HG03025 (cell line): ENCODE measurements around the gene GRIK2.

ENCODE experiments used
- ATAC-seq: cut with Tn5 transposase; IDR thresholded peaks from one replicate; pipeline ENCODE4 v1.9.1; 2021; ENCODE audit warnings: mild to moderate bottlenecking, moderate library complexity; ENCODE audit not compliant: unreplicated experiment, low FRiP score

Gene GRIK2

GRCh38 chr6:101451981-101452380 is 58.5 kb downstream of the GRIK2 start:
- no peak for ATAC-seq

- ATAC-seq: no peak
Observed at GRCh38 chr6:101453221-101453620, 59.7 kb downstream of the GRIK2 start.

- no peak for ATAC-seq
Observed at GRCh38 chr6:101454106-101454676, 60.7 kb downstream of the GRIK2 start.

DNA sequence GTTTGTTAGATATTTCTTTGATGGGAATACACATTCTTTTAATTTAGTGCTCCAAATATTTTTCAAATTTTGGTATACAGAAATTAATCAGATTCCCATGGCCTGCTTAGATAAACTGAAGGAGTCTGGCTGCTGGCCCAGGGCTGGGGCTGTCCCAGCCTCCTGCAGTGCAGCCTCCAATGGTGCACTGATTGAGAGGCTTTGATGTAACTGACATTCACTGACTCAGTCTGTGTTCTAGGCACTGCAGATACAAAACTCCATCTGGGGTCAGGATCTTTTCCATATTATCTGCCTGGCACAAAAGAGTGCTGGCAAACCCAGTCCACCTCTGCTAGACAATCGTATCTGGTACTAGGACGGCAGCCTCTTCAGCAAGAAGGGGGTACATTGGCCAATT is 64.8 kb downstream of the GRIK2 start:
- ATAC-seq: no peak

- ATAC-seq: no peak
Observed at GRCh38 chr6:101458826-101459225, 65.3 kb downstream of the GRIK2 start.

- ATAC-seq: no peak
Observed at GRCh38 chr6:101462576-101462975, 69.1 kb downstream of the GRIK2 start.

GRCh38 chr6:101465863-101466262 is 72.4 kb downstream of the GRIK2 start:
- ATAC-seq: no peak

- ATAC-seq: no peak
Observed at GRCh38 chr6:101477436-101477835, 83.9 kb downstream of the GRIK2 start.

DNA sequence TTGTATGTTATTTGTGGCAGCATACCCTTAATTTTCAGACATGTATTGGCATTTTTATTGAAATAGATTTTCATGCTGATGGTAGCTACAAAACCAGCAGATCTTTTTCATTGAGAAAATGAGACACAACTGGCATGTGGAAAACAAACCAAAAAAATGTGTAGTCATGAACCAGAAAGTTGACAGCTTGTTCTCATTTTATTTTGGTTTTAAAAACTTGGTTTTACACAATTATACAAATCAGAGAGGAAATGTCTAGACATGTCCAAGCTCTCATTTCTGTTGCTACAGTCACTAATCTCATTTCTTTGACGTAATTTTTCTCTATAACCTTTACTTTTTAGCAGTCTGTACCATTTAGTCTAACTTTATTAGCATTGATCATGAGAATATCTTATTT is 85.4 kb downstream of the GRIK2 start:
- ATAC-seq: no peak

DNA sequence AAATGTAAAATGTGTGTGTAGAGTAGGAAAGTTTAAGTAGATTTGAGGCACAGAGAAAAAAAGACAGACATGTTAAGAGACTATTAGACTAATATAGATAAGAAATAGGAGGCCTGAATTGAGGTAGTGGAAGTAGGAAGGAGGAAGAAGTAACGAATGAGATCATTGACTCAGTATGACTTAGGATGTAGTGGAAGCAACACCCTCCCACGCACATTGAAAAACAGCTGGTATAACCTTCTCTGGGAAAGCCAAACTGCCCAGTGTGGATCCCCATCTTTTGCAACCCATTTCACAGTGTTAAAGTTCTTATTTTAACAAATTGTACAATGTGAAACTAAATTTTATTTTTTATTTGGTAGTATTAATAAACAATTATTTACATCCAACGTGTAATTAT is 89.1 kb downstream of the GRIK2 start:
- no peak for ATAC-seq

- ATAC-seq: no peak
Observed at GRCh38 chr6:101484781-101485180, 91.3 kb downstream of the GRIK2 start.

DNA sequence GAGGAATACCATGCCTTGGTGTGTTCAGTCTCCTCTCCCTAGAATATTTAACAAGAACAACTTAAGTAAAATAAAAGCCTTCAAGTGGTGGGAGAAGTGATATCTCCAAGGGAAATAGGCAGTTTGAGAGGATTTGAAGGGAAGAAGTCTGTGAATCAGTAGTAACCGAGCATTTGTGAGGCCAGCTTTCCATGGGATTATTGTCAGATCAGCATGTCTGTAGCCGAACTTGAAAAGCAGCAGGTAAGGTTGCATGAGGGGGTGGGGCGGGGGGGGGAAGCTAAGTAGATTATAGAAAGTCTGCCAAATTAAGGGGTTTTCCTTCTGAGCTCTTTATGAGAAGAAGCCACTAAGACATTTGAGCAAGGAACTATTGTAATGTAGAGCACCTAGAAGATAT is 92.6 kb downstream of the GRIK2 start:
- ATAC-seq: no peak

GRCh38 chr6:101486726-101487125 is 93.2 kb downstream of the GRIK2 start:
- no peak for ATAC-seq

GRCh38 chr6:101489456-101489855 is 95.9 kb downstream of the GRIK2 start:
- ATAC-seq: no peak

DNA sequence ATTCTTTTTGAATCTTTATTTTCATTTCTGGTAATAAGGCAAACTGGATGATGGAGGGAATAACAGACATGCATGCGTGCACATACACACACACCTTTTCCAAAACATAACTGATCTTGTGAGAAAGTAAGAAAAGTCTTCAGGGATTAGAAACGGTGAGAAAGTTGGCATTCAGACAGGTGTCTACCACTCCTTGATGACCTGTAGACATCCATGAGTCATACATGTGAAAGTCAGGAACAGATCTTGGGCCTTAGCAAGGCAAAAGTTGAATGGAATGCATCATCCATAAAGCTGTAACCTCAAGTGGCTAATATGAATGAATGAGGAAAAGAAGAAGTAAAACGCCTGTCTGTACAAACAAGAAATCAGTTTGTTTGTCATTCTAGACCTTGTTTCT is 97.3 kb downstream of the GRIK2 start:
- ATAC-seq: no peak

DNA sequence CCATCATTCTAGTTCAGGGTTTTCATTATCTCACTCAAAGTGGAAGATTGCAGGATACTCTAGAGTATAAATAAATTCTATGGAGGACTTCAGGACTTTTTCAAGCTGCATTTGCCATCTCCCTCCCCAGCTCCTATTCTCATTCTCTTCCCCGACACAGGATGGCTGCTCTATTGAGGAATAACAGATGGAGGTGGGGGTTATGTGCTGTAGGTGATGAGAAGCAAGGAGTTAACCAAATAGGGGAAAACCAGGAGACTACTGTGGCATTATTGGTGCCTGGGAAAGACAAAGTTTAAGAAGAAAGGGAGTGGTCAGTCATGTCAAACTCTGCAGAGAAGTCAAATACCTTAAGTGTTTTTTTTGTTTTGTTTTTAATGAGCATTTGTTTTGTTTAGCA is 109.3 kb downstream of the GRIK2 start:
- ATAC-seq: no peak

DNA sequence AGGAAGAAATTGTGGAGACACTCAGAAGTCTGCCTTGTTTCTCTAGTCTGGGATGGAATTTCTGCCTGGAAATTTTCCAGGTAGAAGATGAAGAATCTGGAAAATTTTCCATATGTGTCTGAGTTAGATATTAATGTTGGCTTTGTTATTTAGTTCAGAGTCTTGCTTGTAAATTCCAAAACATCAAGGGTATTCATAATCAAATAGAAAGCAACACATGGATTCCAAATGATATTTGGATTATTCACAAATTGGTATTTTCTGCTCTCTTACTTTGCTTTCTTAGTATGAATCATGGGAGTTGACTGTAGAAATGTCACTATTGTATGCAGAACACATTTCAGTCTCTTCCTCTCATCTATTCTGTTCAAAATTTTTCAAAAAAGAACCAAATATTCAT is 116.0 kb downstream of the GRIK2 start:
- ATAC-seq: no peak

DNA sequence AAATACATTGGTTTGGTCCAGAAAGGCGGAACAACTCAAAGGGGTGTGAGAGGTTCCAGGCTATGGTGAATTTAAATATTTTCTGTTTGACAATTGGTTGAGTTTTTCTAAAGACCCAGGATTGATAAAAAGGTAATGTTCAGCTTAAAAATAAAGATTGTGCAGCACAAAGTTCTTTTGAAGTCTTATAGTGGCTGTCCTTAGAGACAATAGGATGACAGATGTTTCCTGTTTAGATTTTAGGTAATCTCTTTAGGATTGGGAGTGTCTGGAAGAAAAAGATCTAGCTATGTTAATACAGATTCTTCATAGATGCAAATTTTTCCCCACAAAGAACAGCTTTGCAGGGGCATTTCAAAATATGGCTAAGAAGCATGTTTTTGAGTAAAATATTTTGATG is 119.7 kb downstream of the GRIK2 start:
- no peak for ATAC-seq

- ATAC-seq: no peak
Observed at GRCh38 chr6:101516578-101516977, 123.1 kb downstream of the GRIK2 start.

GRCh38 chr6:101517632-101518031 is 124.1 kb downstream of the GRIK2 start:
- no peak for ATAC-seq

GRCh38 chr6:101522254-101522653 is 128.7 kb downstream of the GRIK2 start:
- no peak for ATAC-seq

- no peak for ATAC-seq
Observed at GRCh38 chr6:101527467-101527866, 134.0 kb downstream of the GRIK2 start.

GRCh38 chr6:101528801-101529200 is 135.3 kb downstream of the GRIK2 start:
- ATAC-seq: no peak
